GM19455 (cell line): Measurements from ENCODE around the gene PPP2R2C.

Experiments
- ATAC-seq: cut with Tn5 transposase; IDR thresholded peaks from one replicate; pipeline ENCODE4 v1.9.1; 2021; ENCODE audit not compliant: unreplicated experiment

The PPP2R2C gene

DNA sequence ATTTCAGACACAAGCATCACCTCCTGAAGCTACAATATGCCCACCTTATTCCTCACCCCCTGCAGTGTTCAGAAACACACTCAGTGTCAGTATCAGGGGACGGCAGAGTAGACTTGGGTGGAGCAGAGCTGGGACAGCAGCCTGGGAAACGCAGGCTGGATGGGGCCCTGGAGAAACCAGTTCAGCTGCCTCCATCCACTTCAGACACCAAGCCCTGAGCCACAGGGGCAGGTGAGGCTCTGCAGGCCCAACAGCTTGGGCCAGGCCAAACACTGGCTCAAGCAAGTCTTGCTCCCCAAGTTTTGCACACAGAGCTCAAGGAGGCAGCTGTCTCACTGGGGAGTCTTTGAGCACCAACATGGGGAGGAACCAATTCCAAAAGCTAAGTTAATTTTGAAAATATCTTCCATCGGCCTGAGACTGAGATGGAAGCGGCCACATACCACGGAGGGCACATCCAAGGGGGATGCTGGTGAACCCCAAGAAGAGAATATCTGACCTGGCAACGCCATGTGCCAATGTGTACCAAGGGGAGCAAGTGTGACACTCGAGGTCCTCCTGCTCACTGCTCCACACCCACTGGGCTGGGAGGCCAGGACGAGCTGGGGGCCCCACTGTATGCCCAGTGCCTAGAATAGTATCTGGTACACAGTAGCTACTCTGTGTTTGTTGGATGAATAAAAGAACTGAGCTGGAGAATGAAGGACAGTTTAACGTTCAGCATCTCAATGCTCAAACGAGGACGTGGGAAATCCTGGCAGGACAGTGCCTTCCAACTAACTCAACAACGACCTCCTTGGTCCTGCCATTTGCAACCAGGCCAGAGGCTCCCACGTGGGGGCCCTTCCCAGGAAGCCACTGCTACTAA lies 45.6 kb downstream of the PPP2R2C start:
- ATAC-seq, result no peak

DNA sequence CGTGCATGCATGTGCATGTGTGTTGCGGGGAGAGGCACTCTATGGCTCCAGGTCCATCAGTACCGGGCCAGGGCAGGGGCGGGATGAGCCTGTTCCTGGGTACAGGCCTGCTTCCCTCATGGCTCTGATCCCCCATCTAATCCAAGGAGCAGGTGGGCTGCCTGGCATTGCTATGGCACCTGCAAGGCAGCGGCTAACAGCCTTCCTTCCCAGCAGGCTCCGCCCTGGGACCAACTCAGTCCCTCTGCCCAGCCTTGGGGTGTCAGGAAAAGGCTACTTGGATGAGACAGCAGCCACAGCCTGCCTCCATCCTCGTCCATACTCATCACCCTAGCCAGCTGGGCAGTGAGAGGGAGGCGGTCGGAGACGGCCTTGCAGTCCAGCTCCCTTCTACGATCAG lies 46.5 kb downstream of the PPP2R2C start:
- ATAC-seq, result no peak

DNA sequence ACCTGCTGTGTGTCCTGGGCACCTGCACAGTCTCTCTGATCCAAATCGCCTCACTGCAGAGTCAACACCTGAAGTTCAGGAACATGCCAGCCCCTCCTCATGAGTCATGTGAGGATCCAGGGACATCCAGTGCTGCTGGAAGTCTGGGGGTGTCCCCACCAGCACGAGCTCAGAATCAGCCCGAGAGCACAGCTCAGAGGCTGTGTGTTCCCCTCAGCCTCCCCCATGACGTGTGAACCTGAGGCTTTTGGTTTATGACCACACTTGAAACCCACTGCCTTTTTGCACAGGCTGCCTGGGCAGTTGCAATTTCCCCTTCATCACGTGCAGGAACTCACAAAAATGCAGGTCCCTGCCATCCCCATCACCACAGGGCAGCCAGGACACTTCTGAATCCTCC lies 47.1 kb downstream of the PPP2R2C start:
- no peak for ATAC-seq

DNA sequence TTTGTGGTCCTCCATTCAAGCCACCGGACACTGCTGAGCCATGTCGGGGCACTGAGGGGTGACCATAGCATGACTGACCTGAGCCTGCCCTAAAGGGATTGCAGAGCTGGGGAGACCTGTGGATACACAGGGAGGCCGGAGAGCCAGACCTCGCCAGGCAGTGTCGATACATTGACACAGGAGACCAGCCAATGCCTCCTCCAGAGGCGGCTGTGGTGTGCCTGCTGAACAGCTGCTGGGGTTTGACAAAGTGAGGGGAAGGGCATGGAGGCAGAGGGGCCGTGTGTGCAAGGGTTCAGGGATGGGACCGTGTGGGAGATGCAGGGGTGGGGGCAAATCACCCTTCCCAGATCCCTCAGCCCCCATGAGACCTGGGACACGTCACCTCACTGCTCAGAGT lies 48.0 kb downstream of the PPP2R2C start:
- ATAC-seq, result no peak

DNA sequence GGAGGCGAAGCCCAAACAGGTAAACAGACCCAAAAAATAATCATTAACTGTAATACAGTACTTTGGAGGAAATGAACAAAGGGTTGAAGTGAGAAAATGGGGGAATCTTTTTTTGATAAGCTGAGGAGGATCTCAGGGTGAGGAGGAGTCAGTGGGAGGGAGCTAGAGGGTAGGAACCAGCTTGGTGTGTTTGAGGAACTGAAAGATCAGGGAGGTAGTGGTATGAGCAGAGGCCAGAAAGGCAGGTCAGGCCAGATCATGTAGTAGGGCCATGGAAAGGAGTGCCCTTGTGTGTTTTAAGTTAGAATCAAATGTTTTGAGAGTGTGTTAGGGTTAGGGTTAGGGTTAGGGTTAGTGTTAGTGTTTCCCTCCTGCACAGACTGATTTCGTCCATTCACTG lies 48.8 kb downstream of the PPP2R2C start:
- ATAC-seq, result no peak

DNA sequence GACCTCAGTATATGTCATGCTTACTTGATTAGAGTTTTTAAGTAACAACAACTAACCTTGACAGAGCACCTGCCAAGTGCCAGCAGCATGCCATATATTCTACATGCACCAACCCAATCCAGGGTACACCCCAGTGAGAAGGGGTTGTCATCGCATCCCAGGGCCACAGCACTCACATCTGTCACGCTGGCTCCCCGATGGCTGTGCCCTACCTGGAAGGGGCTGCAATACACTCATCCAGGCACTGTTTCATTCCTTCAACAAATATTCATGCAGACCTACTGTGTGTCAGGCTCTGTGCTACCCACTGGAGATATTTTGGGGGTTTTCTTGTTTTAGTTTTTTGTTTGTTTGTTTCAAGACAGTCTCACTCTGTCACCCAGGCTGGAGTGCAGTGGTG lies 49.5 kb downstream of the PPP2R2C start:
- ATAC-seq, result no peak

DNA sequence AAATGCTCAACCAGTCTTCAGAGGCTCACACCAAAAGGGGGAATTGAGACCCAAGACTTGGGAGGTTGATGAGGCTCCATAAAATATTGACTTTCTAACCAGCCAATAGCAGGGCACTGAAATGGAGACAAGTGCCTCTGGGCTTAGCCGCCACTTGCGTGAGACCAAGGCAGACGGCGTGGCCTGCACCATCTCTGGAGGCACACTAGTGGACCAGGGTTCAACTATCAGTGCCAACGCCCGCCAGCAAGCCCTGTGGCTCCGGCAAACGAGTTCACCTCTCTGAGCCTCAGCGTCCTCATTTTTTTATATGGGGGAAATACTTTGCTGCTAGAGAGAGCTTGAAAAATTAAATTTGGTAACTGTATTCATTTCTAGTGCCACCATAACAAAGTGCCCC lies 50.3 kb downstream of the PPP2R2C start:
- ATAC-seq, result no peak

DNA sequence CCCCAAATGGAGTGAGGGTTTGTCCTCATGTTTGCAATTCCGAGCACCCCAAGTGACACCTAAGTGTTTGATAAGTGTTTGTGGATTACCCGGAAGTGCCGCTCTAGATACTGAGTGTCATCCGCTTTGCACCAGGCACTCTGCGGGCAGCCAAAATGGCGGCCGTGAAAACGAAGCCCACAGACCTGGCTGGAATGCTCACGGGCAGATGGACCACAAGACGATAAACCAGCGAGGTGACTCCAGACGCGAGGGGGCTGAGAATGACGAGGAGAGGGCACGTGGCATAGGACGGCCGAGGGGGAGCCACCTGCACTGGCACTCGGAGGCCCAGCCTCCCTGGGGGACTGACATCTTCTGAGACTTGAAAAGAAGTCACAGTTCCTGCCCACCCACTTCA lies 51.0 kb downstream of the PPP2R2C start:
- no peak for ATAC-seq

DNA sequence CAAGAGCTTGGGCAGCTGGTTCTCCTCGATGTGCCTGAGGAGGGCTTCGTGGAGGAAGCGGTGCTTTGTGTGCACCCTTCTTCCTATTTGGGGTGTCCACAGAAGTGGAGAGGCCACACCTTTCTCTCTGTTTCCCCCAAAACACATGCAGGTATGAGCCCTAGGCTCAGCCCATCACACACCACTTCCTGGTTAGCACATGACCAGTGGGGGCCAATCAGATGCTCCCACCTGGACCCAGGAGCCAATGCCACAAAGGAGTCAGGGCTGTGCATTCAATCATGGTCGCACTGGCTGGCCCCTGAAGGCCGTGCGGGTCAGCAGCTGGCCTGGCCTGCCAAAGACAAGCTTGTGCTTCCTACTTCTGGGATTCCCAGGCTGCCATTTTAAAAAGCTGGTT lies 51.4 kb downstream of the PPP2R2C start:
- no peak for ATAC-seq

DNA sequence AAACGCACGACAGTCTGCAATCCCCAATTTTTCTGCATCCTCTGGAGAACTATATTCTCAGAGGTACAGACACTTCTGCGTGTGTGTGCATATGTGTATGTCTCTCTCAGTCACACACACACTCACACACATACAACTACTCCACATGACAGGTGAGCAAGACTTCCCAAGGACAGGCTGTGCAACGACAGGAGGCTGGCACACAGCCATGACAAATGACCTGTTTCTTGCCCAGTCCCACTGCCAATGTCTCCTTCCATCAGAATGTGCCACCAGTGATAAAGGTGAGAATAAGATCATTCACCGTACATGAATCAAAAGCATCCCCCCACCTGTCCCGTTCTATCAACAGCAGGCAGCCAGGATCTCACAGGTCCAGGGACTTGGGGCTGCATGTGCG lies 52.4 kb downstream of the PPP2R2C start:
- ATAC-seq, result no peak

DNA sequence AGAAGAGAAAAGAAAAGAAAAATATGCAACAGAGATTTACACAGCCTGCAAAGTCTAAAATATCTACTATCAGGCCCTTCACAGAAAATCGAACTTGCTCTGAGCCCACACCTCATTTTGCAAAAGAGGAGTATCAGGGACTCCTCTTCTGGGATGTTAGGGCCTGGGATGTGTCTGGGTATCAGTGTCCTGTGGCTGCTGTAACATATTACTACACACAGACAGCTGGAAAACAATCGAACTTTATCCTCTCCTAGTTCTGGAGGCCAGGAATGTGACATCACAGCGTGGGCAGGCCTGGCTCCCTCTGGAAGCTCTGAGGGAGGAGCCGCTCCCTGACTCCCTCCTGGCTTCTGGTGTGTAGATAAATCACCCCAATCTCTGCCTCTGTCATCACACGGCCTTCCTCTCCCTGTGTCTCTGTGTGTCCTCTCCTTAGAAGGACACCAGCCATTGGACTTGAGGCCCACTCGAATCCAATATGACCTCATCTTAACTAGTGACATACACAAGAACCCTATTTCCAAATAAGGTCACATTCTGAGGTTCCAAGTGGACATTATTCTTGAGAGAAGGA lies 52.9 kb downstream of the PPP2R2C start:
- ATAC-seq, result no peak

DNA sequence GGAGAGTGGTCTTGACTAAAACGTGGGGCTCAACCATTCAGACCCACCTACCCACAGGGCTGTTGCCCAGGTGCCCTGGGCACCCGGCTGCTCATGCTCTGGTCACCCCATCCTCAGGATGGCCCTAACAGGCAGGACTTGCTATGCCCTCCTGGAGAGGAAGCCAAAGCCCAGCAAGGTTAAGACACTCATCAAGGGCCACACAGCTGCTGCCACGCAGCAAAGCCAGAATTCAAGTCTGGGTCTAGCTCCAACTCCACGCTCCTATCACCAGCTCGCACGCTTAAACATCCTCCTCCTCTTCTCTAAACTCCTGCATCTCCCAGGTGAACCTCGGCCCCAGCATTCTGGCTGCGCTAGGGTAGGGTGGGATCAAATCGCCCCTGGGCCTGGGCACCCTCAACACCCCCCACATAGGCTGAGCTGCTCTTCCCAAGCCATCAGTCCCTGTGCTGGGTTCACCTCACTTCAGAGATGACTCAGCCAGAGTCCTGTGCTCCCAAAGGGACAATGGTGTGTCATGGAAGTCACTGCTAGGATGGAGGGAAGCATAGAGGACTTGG lies 54.1 kb downstream of the PPP2R2C start:
- no peak for ATAC-seq

DNA sequence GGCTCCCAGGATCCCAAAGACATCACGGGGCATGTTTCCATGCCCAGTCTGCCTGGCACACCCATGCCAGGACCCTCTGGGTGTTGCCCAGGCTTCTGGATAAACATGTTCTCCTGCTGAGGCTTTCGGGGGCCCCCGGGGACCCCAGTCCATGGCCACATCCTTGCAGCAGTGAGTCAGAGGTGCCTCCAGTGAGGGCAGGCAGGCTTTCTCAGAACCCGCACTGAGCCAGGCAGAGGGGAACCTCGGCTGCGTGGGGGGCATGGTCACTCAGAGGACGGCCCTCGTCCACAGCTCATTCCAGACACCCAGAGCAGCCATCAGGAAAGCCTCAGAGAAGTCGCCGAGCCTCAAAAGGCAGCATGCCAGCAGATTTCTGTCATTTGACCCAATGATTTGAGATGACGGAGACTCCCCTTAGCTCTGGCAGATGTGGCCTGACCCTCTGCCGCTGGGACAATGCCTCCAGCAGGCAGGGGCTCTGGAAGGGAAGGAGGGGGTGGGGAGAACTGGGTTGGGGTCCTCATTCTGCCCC lies 54.8 kb downstream of the PPP2R2C start:
- no peak for ATAC-seq

DNA sequence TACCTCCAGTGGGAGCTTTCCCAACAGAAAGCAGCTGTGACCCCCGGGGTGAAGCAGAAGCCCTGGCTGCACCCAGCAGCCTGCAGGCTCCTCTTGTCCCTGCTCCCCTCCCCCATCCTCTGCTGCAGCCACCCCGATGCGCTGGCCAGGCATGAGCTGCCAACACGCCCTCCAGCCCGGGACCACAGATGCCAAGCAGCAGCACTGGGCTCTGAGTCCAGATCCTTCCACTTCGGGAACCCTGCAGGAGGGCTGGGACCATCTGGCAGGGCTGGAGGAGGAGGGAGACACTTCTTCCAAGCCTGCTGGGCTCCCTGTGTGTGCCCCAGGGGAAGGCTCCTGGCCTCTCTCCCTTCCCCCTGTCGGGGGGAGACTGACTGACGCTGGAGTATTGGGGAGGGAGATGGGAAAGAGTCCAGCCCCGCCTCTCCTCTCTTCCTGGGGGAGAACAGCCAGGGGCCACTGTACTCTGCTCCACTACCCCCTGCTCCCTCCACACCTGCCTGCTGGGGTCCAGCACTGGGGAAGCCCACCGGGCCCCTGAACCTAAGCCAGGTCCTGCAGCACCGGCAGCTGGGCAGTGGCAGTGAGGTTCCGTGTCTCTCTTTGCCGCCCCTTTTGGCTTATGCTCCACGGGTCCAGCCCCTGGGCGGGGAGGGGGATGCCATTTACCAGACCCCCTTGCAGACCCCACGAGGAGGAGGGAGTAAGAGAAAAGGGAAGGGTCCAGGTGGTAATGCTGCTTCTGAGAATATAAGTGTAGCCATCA lies 55.7 kb downstream of the PPP2R2C start:
- no peak for ATAC-seq

DNA sequence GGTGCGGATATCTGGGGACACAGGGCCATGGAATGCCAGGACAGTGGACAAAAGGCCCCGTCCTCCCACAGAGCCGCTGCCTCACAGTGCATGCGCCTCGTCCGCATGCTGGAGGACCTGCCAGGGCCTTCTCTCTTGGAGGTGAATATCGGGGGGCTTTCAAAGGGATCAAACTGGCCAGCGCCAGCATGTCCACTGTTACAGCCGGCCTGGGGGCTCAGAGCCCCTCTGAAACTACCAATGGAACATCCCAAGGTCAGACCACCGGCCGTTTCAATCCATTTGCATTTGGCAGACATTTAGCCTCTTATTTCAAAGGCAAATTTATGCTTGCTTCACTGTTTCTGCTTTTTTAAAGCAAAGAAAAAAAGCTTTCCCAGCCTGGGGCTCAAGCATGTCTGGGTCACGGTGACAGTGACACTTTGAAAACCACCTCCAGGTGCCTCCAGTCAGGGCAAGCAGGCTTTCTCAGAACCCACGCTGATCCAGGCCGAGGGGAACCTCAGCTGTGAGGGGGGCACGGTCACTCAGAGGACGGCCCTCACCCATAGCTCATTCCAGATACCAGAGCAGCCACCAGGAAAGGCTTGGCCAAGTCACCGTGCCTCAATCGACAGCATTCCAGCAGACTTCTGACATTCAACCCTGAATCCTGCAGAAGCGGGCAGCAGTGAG lies 57.2 kb downstream of the PPP2R2C start:
- ATAC-seq, result no peak

DNA sequence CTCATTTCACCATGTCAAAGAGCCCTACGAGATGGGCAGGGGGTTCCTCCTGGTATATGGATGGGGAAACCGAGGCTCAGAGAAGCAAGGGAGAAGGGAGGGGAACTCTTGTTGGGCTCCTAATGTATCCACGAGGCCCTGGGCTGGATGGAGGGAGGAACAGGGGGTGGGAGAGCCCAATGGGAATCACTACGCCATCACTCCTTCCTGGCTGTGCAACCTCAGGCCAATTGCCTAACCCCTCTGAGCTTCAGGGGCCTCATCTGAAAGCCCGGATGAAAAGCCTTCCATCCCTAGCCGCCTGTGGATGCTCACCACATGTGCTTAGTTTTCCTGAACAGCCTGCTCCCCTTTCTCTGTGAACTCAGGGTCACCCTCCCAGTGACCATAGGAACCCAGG lies 57.8 kb downstream of the PPP2R2C start:
- ATAC-seq, result no peak

DNA sequence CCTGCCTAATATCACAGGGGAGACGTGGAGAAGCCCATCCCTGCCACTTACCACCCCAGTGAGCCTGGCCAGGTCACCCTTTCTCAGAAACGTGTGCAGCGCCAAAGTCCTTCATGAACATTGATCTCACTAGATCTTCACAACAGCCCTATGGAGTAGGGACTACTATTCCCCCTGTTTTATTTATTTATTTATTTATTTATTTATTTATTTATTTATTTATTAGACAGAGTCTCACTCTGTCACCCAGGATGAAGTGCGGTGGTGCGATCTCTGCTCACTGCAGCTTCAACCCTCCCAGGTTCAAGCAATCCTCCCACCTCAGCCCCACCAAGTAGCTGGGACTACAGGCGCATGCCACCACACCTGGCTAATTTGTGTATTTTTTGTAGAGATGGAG lies 61.8 kb downstream of the PPP2R2C start:
- no peak for ATAC-seq

DNA sequence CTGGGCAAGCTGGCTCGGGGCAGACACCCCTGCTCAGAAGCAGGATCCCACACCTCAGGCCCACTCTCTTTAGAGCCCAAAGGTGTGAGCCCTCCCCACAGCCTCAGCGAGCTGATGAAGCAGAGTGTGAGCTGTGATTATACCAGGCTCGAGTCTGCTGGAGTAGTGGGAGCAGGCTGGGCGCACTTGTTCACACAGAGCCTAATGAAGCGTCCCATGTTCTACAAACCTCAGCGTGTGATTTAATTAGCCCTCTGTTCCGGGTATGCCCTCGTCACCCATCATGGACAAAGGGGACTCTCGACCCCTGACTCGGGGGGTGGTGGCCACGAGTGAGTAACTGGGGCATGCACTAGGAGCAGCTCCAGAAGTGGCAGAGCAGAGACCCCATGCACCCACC lies 62.3 kb downstream of the PPP2R2C start:
- no peak for ATAC-seq

DNA sequence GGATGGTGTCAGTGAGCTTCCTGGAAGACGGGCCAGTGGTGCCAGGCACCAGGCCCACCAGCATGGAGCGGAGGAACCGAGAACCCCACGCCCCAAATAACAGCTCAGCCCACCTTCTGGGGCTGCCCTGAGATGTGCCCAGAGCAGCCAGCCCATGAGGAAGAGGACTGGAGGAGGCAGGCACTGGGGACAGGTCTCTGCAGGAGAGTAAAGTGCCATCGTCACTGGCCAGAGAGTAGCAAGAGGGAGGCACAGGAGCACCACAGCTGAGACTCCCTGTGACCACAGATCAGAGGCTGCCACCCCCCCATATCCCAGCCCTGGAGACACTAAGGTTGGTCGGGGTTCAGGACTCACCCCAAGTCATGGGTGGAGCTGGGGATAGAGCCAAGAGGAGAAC lies 63.0 kb downstream of the PPP2R2C start:
- ATAC-seq, result no peak

DNA sequence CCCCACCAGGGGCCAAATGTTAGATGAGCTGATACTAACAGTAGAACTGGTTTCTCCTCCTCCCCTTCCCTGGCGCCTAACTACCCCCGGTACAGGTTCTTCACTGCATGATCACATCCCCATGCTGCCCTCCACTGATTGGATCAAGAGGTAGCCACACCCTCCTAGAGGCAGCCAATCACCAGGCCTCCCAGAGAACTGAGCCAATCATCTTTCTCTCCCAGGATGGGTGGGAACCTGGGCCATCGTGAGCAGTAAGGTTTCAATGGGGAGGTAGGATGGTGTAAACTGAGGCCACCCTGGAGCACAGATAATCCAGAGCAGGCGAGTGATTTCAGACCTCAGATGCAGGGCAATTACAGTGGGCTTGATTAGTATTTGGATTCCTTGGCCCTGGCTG lies 64.2 kb downstream of the PPP2R2C start:
- no peak for ATAC-seq

DNA sequence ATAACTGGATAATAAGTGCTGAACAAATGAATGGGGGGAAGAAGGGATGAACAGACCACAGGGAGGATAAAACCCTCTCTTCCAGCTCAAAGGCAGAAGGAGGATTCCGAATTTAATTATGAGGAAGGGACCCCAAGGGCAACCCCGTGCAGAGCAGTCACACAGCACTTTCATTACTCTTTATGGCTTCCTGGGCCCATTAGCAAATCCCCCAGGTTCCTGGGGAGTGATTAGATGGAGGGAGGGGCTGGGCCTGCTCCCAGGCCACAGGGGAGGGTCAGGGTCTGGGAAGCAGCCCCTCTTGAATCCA lies 67.1 kb downstream of the PPP2R2C start:
- no peak for ATAC-seq
